ENCODE results near the gene RAI1.
A peak's percentile ranks its signal among the peaks of the same experiment; 100 is the strongest.

RAI1 gene

DNA sequence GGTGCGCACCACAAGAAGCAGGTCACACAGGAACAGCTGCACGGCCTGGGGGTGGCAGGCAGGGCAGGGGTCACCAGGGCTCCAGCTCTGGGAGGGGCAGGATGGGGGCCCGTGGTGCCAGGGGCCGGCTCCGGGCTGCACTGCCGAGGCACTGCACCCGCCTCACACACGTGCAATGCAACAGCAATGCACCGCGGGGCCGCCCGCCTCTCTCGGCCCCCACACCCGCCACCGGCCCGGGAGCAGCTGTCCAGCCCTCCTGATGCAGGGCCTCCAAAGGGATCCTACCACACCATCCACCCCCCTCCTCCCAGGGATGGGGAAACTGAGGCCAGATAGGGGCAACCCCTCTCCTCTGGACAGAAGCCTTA lies 132.5 kb downstream of the RAI1 start:
- H3K4me3 ChIP-seq = no peak overlapping the region
- H3K27ac ChIP-seq = peak overlapping the region in 2 of 21 experiments; percentile 30 to 57

DNA sequence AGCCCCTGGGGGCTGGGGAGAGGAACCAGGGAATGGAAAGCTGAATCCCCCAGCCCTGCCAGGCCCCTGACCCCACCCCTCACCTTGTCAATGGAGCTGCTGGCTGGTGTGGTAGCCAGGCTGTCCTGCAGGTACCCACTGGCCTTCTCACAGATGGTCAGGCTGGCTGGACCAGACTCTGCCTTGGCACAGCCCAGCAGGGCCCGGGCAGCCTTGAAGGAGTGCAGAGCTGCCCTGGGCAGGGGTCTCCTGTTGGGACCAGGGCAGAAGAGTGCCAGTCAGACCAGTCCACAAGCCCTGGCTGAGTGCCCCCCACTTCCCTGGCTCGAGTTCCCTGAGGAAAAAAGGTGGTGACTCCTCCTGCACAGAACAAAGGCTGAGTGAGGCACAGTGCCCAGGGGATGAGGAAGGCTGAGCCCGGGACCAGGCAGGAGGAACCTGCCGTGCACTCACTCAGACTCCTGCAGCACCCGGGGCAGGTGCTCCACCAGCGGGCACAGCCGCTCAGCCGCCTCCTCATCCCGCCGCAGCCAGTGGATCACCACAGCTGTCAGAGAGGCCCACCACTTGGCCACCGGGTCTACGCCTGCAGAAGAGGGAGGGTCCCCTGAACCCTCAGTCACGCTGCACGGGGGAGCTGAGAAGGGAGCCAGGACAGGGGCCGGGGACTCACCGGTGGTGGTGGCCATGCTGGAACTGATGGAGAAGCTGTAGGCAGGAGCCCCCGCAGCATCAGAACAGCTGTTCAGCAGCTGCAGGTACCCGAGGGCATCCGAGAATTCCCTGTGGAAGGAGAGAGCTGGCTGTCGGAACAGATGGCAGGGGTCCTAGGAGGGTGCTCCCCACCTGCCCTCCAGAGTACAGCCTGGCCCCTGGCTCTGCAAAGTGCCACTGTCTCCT lies 133.2 kb downstream of the RAI1 start:
- Histone ChIP-seq H3K4me3 (no peak overlapping the region), H3K27ac (peak overlapping the region in 3 of 21 experiments; percentile 14 to 57 (median 46))

DNA sequence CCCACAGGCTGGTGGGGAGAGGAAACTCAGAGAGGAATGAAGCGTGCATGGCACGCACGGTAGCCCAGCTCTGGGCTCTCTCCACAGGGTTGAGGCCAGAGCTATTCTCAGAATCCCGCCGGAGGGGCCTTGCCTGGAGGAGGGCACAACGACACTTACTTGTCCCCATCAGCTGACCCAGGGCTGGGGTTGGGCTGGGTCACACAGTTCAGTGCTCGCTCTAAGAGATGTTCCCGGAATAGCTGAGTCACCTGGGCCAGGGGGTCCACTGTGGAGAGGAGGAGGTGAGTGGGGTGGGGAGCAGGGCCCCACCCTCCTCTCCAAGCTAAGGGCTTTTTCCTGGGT lies 133.8 kb downstream of the RAI1 start:
- peak overlapping the region in 5 of 21 experiments; percentile 5 to 46 (median 24) for H3K27ac ChIP-seq
- no peak overlapping the region for H3K4me3 ChIP-seq

DNA sequence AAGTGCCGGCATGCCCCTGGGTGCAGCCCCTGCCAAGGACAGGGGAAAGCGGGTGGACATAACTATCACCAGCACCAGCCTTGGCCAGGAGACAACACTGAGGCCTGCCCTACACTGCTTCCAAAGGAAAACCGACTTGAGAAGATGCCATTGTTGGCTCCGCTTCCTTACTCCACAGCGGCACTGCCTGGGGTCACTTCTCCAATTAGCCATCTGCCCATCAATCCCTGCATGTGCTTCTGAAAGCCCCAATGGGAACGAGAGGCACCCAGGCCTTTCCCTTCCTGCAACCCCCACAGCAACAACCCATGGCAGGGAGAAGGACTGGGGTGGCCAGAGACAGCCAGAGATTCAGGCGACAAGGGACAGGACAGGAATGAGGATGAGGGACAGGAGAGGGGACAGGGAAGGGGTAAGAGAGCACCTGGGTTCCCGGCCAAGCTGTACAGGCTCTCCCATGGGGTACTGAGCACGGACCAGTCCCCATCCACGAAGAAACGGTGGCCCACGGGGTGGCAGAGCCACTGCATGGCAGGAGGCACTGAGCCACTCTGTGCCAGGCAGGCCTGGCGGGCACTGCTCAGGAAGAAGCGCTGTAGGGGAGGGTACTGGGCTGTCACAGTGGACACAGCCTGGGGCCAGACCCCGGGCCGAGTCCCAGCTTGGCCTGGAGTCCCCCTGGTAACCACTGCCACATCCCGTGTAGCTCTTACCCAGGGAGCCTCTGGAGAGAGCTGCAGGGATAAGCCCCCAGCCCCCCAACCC lies 134.4 kb downstream of the RAI1 start:
- Histone ChIP-seq H3K4me3 (no peak overlapping the region), H3K27ac (peak overlapping the region in 8 of 21 experiments; percentile 5 to 46 (median 20))

DNA sequence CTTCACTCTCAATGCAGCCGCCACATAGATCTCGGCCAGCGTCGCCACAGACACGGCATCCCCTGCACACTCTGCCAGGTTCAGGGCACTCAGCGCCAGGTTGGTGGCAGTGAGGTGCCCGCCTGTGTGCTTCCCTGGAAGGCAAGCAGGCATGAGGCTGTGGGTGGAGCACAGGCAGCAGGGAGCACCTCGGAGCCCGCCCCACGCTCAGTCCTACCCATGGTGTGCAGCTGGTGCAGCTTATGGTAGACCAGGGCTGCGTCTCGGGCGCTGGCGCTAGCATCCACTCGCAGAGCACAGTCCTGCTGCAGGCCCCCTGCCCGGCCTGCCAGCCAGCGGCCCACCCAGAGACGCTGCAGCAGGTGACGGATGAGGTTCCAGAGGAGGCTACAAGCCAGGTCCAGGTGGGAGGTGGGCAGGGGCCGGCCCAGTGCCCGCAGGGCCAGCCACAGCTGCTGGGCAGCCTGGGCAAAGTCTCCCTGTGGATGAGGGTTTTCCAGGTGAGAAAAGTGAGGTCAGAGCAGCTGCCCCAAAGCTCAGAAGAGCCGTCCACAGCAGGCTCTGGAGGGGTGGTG lies 135.1 kb downstream of the RAI1 start:
- Histone ChIP-seq H3K4me3 (no peak overlapping the region), H3K27ac (no peak overlapping the region)

DNA sequence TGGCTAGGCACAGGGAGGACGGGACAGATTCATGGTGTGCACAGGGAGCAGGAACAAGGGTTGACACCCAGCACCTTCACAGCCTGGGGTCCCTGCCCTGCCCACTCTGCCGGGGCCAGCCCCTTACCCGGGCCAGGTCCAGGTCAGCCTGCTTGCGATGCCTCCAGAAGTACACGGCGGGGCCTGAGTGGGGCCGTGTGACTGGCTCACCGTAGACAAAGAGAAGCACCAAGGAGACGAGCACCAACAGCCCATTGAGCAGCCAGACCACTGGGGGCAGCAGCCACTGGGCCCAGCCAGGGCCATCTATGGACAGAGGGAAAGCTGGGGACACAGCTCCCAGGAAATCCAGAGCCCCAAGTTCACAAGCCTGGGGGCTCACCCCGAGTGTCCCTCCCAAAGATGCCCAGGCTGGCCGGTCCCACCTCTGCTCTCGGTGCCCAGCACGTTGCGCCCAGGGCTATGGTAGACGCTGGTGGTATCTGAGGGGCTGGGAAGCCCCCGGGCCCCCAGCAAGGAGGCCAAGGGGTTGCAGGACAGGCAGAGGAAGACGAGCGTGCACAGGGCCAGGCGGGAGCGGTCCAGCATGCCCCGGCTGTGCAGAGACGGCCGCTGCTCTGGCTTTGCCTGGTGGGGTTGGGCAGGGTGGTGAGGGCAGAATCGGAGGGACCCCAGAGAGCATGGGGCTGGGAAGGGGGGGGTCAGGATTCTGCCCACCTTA lies 135.7 kb downstream of the RAI1 start:
- no peak overlapping the region for H3K4me3 ChIP-seq
- no peak overlapping the region for H3K27ac ChIP-seq

DNA sequence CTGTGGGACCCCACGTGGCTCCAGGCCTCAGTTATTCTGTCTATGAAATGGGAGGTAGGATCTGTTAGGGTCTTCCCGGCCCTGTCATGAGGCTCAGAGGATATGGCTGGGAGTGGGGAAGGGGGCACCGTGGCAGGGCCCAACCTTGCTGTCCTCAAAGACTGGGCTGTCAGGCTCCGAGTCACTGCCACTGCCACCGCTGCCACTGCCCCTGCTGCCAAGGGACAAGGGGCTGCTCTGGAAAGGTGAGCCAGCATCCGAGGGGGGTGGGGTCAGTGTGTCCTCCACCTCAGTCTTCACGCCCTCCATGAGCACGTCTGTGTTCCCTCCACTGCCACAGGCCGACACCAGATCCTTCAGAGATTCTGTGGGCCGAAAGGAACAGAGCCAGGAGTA lies 136.3 kb downstream of the RAI1 start:
- Histone ChIP-seq H3K27ac (peak overlapping the region in 1 of 21 experiments; percentile 35), H3K4me3 (no peak overlapping the region)

DNA sequence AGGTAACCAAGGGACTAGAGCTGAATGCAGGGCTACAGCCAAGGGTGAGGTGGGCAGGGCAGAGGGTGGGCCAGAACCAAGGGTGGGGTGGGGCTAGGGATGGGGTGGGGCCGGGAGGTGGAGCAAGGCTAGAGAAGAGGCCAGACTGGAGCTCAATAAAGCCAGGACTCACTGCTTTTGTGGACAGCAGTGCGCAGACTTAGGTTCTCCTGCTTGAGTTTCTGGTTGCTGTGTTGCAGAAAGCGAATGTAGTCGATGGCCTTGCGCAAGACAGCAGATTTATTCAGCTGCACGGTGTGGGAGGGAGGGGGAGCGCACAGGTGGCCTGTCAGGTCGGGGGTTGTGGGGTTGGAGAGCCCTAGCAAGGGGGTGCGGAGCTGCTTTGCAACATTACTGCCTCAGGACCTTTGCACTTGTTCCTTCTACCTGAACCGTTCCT lies 136.8 kb downstream of the RAI1 start:
- Histone ChIP-seq H3K27ac (peak overlapping the region in 1 of 21 experiments; percentile 35), H3K4me3 (no peak overlapping the region)

DNA sequence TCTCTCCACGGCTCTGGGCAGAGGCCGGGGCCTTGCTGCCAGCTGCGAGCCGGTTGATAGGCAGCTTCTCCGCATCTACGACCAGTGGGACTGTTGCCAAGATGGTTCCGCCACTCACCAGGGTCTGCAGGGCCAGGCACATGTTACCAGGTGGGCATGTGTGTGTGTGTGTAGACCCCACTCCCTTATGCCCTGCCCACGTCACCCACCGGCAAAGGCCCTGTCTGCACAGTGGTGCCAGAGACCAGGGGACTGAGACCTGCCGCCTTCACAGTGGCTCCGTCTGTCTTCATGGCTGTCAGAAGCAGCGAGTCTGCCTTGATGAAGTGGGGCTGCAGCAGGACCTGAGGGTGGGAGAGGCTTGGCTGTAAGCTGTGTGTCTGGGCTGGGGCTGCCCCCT lies 137.9 kb downstream of the RAI1 start:
- Histone ChIP-seq H3K27ac (peak overlapping the region in 1 of 21 experiments; percentile 26), H3K4me3 (no peak overlapping the region)

DNA sequence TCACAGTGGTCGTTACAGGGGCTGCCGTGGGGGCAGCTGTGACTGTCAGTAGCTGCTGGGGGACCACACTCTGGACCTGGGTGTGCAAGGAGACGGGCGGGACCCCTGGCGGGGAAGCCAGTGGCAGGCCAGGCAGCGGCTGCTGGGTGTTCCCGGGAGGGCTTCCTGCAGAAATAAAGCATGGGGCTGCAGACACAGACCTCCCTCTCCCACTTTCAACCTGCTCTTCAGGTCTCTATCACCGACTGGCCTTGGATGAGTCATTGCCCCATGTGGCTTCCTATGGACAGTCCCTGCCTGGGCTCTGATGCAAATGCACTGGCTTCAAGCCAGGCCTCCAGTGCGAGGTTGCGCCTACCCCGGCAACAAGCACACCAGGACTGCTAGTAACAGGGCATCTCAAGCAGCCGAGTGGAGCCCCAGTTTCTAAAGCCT lies 138.3 kb downstream of the RAI1 start:
- H3K27ac ChIP-seq = peak overlapping the region in 1 of 21 experiments; percentile 26
- H3K4me3 ChIP-seq = no peak overlapping the region

DNA sequence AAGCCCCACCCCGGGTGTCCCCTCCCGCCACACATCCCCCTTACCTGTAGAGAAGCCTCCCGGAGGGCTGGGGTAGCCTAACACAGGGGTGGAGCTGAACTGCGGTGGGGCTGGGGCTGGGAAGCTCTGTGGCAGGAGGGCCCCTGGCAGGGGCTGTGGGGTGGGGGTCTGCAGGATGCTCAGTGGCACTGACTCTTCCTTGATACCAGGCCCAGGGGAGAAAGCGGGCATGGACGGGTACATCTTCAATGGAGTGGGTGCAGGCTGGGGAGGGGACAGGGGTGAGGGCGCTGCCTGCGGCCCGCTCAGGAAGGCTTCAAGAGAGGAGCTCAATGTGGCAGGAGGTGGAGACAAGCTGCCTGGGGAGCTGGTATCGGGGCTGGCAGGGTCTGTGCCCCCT lies 138.8 kb downstream of the RAI1 start:
- peak overlapping the region in 2 of 21 experiments; percentile 3 to 21 for H3K27ac ChIP-seq
- H3K4me3 ChIP-seq = no peak overlapping the region

DNA sequence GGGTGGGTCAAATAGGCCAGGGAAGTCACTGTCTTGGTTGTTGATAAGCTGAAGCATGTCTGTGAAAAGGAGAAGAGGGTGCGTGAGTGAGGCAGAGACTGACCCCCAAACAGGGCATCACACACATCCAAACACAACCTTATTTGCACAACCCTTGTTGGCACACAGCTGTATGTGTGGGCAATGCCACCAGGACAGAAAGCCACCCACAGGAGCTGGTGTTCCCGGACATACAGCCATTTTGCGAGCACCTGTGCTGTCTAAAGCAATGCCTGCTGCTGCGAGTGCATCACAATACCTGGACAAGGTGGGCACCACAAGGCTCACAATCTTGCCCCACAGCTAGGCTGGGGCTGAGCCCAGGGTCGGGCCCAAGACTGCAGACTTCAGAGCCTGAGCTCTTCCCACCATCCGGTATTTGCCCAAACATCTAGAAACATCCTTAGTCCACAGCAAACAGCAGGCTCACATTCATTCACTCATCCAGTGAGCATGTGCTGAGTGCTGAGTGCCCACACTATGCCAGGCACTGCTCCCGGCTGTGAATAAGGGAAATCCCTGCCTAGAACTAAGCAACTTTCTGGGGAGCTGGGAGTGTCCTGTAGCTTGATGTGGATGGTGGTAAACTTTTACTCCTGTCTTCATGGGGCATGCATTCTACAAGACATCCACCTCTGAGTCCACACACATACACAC lies 139.4 kb downstream of the RAI1 start:
- Histone ChIP-seq H3K4me3 (peak overlapping the region in 1 of 7 experiments; percentile 55), H3K27ac (peak overlapping the region in 3 of 21 experiments; percentile 21 to 64 (median 46))

DNA sequence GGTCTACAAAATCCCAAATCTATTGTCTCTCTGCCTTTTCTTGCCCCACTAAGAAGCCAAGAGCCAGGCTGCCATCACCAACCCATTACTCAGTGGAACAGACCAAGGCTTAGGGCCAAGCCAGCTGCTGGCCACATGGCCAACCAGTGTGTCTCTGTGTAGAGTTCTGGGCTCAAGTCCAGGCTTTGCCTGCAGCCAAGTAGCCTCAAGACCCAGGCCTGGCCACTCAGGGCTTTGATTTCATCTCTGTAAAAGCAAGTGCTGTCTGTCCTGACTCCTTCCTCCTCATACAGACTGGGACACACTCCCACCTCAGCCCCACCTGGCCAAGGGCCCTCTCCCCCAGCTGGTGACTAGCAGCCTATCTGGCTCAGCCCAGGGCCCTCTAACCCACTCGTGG lies 140.9 kb downstream of the RAI1 start:
- Histone ChIP-seq H3K4me3 (peak overlapping the region in 3 of 7 experiments; percentile 33 to 55 (median 43)), H3K27ac (peak overlapping the region in 12 of 21 experiments; percentile 16 to 77 (median 55))

DNA sequence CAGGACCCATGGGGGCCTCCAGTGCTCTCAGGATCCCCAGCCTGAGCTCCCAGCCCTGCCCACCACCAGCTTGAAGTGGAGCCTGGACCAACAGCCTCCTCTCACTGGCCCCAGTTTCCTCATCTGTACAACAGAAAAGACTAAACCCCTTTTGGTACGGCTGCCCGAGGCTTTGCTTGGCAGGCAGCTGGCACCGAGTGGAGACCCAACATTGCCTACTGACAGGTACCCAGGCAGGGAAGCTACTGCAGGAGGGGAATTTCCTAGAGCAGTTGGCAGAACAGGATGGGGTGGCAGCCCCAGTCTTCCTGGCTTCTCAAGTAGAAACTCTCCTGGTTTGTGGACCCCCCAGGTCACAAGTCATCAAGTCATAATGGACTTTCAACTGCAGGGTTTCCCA lies 141.4 kb downstream of the RAI1 start:
- H3K27ac ChIP-seq = peak overlapping the region in 13 of 21 experiments; percentile 16 to 77 (median 55)
- H3K4me3 ChIP-seq = peak overlapping the region in 6 of 7 experiments; percentile 3 to 55 (median 36)

DNA sequence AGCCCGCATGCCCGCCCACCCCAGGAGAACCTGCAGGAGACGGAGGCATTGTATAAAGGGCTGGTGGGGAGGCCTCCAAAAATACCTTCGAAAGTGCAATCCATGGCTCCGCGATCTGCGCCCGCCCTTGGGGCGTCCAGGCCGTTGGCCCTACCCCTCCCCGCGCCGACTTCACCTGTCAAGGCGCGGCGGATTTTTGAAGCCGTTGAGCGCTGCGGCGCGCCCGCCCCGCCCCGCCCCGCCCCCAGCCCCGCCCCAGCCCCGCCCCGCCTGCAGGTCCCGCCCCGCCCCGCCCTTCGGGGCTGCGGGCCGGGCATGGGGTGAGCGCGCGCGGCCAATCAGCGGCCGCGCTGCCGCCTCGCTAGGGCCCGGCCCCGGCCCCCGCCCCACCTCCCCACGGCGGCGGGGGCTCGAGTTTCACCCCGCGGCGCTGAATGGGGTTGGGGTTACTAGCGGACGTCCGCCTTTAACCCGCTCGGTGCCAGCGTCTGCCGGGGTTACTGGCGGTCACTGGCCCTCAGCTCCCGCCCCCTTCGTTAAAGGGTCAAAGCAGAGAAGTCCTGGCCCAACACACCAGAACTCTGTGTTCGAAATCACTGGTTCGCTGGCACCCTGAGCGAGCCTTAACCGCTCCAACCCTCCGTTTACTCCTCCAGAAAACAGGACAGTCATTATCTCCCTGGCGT lies 142.3 kb downstream of the RAI1 start:
- H3K27ac ChIP-seq = peak overlapping the region; percentile 26 to 91 (median 78)
- H3K4me3 ChIP-seq = peak overlapping the region; percentile 17 to 55 (median 33)

DNA sequence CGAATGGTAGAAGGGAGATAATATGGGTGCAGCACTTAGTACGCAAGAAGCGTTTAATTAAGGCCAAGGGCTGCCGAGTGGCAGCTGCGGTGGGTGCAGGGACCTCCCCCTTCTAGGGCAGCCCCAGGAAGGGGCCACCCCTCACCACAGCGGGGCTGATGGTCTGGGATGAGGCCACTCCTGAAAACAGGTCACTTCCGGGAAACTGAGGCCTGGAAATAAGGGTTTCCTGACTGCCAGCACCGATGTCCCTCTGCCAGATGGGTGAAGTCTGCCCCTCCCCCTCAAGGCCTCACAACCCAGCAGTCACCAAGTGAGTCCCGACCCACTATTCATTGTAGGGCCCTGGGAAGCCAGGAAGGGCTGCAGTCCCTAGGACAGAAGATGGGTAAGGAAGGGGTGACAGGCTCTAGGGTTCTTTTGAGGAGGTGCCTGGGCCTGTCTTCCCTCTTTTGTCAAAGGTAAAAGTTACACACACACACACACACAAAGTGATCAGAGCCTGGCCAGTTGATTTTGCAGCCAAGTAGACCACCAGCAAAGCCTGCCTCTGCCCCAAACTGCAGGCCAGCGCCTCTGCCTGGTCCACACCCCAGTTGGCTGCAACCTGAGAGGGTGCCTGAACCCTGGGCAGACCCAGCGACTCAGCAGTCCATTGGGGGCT lies 143.0 kb downstream of the RAI1 start:
- Histone ChIP-seq H3K4me3 (peak overlapping the region; percentile 11 to 55 (median 20)), H3K27ac (peak overlapping the region; percentile 26 to 91 (median 78))

DNA sequence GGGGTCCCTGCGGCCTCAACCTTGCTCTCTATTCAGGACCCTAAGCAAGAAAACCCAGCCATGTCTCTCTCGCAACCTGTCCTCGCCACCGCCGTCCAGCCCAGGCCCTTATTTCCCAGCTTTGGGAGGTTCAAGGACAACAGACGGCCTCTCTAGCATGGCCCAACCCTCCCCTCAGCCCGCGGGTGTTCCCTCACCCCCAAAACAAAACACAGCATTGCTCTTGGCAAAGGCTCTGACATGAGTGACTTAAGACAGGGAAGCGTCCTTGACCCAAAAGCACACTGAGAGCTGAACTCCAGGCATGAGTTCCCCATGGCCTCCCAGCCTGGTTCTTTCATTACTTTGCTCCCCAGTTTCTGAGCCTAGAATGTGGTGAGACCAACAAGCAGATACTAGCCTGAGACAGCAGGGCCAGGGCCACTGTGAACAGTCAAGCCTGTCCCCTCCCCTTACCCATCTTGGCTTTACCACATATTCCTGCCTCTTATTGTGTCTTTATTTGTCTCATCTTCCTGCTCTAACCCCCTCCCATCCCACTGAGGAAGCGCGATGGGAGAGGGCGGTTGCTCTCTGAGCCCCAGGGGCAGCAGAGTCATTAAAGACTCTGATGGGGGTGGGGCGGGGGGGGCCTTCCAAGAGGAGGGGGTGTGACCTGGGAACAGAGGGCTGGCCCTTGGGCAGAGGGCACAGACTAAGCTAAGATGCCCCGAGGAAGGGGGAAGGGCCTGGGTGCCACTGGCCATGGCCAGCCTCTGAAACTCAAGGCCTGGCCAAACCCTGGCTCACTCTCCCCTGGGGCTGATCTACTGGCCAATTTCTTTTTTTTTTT lies 143.7 kb downstream of the RAI1 start:
- no peak overlapping the region for H3K4me3 ChIP-seq
- H3K27ac ChIP-seq = peak overlapping the region in 20 of 21 experiments; percentile 50 to 91 (median 78)
